H7 (cell line): ENCODE results near the gene CAMK1D. TPM values are rescaled to one million over a fixed set of nuclear protein-coding genes. Genes with fewer than 3 reads are reported as not detected.

Source experiments
- DNase-seq: peaks from one replicate; pipeline ENCODE4 v3.0.0; 2012
- H3K27me3 ChIP-seq: 2 replicates; pipeline ENCODE4 v1.6.0; 2011; ENCODE audit warnings: mild to moderate bottlenecking, low read length; ENCODE audit not compliant: control insufficient read depth, insufficient read depth
- H3K36me3 ChIP-seq: replicated peaks from 2 replicates; pipeline ENCODE4 v1.5.1; 2011; ENCODE audit warnings: low read length; ENCODE audit not compliant: control insufficient read depth, insufficient read depth
- H3K4me3 ChIP-seq: 2 replicates; pipeline ENCODE4 v1.5.1; 2011; ENCODE audit warnings: low read depth, mild to moderate bottlenecking, control low read depth, low read length, moderate library complexity; ENCODE audit not compliant: insufficient read depth
- total RNA-seq: library from RNA; depleted of rRNA; stranded (reverse); fragments of >200 nt; shearing (Covaris generic); gene quantifications from 2 replicates; pipeline ENCODE4 v1.2.3, GENCODE V29; 2014

CAMK1D gene
- total RNA-seq, 1 experiment from 2014 or later, result 2.9 TPM

DNA sequence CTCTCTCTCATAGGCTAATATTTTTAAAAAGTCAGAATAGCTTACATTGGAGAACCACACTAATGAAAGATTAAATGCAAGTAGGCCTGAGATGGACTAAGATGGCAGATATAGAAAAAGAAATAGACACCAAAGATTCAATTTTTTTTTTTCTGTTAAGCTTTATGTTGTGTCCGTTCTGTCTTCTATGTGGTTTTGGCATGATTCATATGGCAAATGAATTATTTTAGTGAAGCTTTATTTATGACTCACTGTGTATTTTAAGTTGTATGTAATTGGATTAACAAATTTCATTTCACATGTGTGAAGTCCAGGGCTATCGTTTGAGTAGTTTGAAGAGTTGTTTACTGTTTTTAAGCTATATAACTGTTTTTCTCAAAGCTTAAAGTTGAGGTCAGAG, 214.8 kb downstream of the CAMK1D start:
- Histone ChIP-seq H3K27me3 (no peaks in the 10 kb centered on the region), H3K36me3 (no peaks in the 10 kb centered on the region), H3K4me3 (no peak overlapping the region)
- DNase-seq, result no peak

DNA sequence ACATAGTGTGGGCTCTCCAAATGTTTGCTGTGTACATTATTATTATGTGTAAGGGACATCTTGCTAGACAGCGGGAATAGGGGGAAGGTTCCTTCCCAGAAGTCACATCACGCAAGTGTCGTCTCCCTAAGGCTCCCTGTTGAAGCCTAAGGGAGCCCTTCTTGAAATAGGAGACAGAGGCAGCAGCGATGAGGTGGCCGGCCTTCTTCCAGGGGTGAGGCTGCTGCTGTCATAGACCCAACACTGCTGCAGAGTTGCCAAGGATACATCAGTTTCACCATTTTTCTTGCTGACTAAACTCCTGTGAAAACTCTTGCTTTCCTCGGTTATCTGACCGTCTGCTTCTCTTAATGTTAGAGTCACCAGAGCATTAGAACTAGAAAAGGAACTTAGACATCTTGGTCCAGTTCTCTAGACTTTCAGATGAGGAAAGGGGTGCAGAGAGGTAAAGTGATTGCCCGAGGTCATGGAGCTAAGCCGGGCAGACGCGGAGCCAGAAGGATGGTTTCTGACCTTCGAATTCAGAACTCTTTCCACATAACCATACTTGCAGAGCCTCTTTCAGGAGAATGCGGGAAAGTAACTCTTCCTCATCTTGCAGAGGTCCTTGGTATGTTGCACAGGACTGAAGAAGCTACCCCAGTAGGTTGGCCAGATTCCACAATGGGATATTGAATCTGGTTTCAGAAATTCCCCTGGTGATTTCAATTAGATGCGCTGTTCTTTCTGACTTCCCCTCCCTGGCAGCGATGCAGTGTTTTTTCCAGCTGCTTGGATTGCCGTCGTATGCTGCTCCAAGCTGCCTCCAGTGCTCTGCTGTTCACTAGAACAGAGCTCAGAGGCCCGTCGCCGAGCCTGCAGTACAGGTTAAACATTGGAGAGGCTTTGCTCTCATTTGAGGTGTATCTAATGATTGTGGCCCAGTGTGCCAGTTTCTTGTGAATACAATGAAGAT, 217.1 kb downstream of the CAMK1D start:
- no peak for DNase-seq
- no peak overlapping the region for H3K4me3 ChIP-seq
- H3K36me3 ChIP-seq, result no peaks in the 10 kb centered on the region
- no peaks in the 10 kb centered on the region for H3K27me3 ChIP-seq

DNA sequence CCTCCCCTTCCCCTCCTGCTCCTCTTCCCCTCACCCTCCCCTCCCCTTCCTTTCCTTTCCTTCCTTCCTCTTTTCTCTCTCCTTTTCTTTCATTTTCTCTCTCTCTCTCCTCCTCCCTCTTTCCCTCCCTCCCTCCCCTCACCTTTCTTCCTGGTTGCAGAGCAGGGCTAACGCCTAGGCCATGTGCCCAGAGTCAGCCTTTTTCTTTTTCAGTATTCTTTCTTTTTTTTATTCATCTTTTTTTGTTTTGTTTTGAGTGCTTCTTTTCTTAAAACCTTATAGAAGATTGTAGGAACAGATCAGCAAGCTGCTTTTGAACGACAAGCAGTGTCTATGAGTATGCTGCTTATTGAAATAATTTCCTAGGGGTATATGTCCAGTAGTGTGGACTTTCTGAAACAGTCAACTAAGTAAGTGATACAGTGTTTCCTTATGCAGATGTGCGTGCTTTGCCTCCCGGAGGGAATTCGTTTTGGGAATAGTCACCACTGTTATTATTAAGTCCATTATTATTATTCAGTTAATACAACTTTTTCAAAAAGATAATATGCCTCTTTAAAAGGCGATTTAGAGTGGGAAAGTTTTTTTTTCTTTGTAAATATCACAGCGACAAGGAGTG, 219.2 kb downstream of the CAMK1D start:
- Histone ChIP-seq H3K27me3 (no peaks in the 10 kb centered on the region), H3K36me3 (no peaks in the 10 kb centered on the region), H3K4me3 (no peak overlapping the region)
- no peak for DNase-seq

DNA sequence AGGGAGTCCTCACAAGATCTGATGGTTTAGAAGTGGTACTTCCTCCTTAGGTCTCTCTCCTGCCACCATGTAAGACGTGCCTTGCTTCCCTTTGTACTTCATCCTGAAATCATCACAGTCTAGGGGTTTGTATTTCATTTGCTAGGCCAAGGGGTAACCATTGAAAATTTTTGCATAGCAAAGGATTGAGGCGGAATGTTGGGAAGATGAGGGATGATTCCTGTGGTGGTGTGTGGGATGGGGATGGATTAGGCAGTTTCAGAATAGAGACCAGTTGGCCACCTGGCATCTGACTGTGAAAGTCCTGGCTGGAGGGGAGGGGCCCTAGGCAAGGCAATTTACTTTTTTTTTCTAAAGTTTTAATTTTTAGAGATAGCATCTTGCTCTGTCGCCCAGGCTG, 222.9 kb downstream of the CAMK1D start:
- no peaks in the 10 kb centered on the region for H3K36me3 ChIP-seq
- no peak overlapping the region for H3K4me3 ChIP-seq
- no peaks in the 10 kb centered on the region for H3K27me3 ChIP-seq
- DNase-seq, result no peak

DNA sequence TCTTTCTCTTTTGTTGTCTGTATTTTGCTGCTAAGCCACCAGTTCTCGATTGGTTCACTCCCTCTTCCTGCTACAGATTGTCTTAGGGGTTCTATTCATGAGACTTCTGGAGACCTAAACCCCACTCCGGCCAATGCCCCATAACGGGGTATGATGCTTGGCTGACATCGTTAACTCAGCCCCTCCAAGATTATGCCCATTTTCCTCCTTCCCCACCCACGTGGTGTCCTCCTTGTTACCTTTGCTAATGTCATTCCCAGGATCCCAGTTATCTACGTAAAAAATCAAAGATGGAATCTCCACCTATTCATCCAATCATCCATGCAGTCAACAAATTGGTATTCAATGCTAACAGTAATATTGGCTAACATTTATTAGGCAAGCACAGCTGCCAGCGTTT, 228.3 kb downstream of the CAMK1D start:
- Histone ChIP-seq H3K27me3 (no peaks in the 10 kb centered on the region), H3K4me3 (no peak overlapping the region), H3K36me3 (no peaks in the 10 kb centered on the region)
- DNase-seq, result no peak

DNA sequence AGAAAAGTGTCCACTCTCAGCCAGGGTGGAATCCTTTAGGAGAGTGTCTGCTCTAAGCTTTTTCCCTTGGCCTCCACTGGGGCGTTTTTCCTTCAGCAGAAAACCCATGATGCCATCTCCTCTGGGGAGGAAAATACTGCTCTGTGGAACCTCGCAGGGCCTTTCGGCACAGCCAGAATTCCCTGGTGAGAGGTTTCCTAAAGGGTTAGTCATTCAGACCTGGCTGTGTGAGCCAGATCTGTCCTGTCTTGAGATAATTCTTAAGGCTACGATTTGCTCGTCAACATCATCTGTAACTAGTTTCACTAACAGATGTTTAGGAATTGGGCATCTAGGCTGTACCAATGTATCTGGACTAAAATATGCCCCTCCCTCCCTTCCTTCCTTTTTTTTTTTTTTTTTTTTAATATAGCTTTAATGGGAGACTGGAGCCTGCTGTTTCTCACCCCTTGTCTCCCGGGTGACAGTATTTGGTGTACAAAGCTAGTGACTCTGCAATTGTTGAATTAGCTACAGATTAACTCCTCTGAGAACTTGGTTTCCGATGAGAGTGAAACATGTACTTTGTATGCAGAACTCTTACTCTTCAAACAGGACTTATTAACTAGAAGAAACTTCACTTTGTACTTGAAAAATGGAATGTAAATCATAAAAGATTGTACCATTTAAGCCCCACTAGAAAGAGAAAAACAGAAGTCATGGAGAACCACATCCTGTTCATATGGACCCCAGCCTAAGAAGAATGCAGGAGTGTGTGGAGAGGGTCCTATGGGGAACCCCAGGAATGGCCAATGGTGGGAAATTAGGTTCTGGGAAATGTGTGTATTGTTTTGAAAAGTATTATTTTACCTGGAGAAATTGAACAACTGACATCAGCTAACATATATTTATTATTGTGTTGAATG, 230.9 kb downstream of the CAMK1D start:
- Histone ChIP-seq H3K27me3 (no peaks in the 10 kb centered on the region), H3K36me3 (no peaks in the 10 kb centered on the region), H3K4me3 (no peak overlapping the region)
- no peak for DNase-seq

DNA sequence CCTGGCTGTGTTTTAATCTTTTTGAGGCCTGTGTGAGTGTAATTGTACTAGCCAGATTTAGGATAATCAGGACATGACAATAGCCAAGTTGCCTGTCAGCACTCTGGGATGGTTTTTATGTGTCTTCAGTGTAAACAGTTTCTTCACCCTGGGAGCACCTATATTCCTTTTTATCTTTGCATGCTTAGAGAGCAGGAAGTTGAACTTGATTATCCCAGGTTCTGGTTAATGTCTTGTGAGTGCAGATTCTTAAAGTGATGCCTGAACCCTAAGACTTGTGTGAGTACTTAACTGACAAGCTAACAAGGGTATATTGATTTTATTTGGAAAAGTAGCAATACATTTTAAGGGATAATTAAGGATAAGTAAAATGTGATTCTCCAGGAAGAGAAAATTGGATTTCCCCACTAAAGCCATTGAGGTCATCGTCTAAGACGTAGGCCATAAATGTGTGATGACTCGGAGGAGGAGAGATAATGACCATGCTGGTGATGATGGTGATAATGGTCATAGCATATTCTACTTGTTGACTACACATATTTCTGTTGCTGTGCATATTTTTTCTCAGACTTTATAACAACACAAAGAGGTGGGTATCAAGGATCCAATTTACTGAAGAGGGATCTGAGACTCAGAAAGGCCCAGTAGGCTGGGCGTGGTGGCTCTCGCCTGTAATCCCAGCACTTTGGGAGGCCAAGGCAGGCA, 234.7 kb downstream of the CAMK1D start:
- Histone ChIP-seq H3K27me3 (no peaks in the 10 kb centered on the region), H3K4me3 (no peak overlapping the region)
- no peak for DNase-seq

DNA sequence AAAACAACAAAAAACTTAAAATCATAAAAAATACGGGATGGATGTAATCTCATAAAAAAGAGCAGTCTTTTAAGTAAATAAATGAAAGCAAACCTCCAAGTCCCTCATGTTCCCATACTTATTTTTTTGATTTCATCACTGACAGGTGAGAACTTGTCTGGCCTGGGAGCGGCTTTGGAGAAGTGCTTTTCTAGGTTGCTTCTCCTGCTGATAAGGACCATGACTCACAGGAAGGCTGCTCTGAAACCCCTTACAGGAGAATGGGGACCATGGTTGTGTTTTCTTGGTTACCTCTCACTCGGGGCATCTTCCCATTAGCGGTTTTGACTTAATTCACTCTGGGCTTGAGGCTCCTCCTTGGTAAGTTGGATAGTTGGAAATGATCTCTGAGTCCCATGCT, 237.4 kb downstream of the CAMK1D start:
- Histone ChIP-seq H3K4me3 (no peak overlapping the region), H3K27me3 (no peaks in the 10 kb centered on the region), H3K36me3 (no peaks in the 10 kb centered on the region)
- no peak for DNase-seq

More for the DNA sequence above, 234.7 kb downstream of the CAMK1D start:
- H3K36me3 ChIP-seq, result no peaks in the 10 kb centered on the region

DNA sequence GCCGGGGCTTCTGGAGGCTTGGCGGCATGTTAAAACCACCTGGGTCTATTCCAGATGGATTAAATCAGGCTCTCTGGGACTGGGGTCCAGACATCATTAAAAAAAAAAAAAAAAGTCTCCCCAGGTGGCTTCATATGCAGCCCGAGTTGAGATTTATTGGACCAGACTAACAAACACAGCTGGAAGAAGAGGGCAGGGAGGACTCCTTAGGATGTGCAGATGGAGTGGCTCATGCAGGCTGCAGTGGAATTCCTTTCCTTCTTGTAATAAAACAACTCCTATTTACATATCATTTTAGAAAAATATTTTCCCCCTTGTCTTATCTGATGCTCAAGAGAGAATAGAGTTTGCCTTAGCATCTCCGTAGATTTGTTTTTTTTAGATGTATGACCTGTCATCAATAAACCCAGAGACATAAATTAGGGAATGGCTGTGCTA, 238.1 kb downstream of the CAMK1D start:
- Histone ChIP-seq H3K4me3 (no peak overlapping the region), H3K36me3 (no peaks in the 10 kb centered on the region), H3K27me3 (no peaks in the 10 kb centered on the region)
- DNase-seq, result no peak

DNA sequence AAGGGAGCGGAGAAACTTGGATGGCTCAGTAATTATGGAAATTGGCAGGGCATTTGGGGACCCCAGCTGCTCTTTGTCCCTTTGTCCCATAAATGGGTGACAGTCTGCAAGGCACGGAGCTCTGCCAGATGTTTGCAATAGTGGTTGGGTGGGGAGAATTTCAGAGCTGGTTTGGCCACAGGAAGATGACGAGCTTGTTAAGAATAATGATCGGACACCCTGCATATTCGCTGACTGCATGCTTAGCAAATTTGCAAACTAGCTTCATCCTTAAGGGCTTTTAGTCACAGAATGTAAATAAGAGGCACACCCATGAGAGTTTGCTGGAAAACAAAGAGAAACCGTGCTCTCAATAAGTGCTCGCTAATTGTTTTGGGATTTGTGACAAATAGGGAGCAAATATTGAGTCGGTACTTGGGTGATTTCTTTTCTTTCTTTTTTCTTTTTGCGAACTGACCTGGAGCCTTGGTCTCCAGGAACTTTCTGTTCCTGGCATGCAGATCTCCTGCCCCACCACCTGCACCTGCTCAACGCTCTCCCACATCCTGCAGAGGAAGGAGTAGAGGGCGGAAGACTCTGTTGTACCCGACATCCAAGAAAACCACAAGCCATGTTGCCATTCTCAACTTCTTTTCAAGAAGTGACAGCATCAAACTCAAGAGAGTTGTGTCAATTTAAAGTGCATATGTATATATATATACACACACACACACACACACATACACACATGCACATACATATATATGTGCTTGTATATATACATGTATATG, 238.9 kb downstream of the CAMK1D start:
- Histone ChIP-seq H3K4me3 (no peak overlapping the region), H3K36me3 (no peaks in the 10 kb centered on the region), H3K27me3 (no peaks in the 10 kb centered on the region)
- DNase-seq, result no peak

DNA sequence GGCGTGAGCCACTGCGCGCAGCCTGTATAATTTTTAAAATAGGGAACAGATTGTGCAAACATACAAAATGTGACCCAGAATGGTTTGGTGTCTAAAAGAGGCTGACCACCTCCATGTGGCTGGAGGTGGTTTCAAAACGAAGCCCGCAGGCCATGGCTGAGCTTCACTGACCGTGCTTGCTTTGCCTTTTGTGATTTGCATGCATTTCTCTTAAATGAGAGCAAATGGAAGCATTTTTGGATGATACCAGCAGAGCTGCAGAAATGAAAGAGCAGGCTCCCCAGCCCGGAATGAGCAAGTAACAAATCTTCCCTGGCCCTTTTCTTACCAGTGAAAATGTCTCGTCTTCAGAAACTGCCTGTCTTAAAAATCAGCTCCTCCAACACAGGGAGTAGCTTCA, 239.9 kb downstream of the CAMK1D start:
- no peaks in the 10 kb centered on the region for H3K27me3 ChIP-seq
- H3K4me3 ChIP-seq, result no peak overlapping the region
- DNase-seq, result no peak
- H3K36me3 ChIP-seq, result no peaks in the 10 kb centered on the region

DNA sequence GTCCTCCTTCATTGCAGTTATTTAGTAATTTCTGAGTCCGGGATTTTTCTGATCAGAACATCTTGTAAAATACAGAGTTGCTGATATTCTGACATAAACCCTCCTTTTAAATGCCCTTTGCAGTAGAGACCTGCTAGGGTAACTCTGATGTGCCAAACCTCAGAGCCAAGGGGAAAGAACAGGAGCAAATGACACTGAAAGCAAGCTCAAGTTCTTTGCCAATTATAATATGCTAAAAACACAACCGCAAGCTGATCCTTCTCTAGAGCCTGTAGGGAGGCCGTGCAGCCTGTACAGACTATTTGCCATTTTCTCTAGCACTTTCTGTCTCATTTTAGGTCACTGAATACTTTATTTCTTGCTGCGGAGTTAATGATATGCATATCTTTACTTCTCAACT, 240.4 kb downstream of the CAMK1D start:
- no peaks in the 10 kb centered on the region for H3K27me3 ChIP-seq
- no peaks in the 10 kb centered on the region for H3K36me3 ChIP-seq
- no peak for DNase-seq
- H3K4me3 ChIP-seq, result no peak overlapping the region
